Hair follicle dermal papilla cell (primary cell): ENCODE results near the gene MAGEC2. TPM values are rescaled to one million over a fixed set of nuclear protein-coding genes. Genes with fewer than 3 reads are reported as not detected.

Experiments
- total RNA-seq: library from RNA; depleted of rRNA; stranded (reverse); fragments of >200 nt; gene quantifications from 2 replicates; pipeline ENCODE4 v1.2.3, GENCODE V29; 2012

MAGEC2 gene, protein sequence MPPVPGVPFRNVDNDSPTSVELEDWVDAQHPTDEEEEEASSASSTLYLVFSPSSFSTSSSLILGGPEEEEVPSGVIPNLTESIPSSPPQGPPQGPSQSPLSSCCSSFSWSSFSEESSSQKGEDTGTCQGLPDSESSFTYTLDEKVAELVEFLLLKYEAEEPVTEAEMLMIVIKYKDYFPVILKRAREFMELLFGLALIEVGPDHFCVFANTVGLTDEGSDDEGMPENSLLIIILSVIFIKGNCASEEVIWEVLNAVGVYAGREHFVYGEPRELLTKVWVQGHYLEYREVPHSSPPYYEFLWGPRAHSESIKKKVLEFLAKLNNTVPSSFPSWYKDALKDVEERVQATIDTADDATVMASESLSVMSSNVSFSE
- total RNA-seq: not detected in 2 replicates

DNA sequence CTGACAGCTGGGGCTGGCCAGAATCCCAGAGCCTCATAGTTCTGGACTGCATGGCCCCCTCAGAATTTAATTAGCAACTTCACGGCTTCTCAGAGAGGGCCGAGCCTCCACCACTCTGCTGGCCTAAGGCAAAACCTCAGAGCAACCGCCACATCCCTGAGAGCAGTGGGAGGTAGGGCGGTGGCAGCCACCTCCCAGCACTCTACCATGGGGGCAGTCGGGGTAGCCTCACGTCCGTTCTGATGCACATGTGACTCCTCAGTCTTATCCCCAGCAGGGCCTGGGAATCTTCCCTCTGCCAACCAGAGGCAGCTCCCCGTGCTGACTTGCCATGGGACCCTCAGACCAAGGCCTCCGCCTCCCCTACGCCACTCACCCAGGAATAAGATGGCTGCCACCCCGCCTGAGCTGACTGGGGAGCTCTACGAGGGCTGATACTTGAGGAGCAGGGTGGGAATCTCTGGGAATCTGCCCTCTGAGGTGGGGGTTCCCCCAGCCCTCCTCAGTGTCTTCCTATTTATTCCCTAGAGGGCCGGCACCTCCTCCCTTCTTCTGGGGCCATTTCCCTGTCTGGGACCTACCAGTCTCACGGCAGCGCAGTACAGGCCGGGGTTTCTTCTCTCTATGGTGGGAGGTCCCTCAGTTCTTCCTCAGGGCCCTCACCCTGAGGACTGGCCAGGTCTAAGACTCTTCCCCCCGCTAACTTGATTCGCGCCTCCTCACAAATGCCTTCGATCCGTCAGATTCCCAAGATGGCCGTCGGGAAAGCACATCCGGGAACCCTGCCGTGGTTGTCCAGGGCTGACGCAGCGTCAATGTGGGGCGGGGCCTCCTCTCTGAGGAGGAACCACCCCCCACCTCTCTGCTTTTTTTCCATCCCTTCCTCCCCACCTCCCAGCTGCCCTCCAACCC is at the start of gene MAGEC2:
Gene MAGEC2, minus strand, starts transcription at position 769 of the 912 bp plus-strand sequence. CDS start 1,303 bp downstream, outside the sequence.

